ENCODE results near the gene ARHGAP6.

The ARHGAP6 gene

DNA sequence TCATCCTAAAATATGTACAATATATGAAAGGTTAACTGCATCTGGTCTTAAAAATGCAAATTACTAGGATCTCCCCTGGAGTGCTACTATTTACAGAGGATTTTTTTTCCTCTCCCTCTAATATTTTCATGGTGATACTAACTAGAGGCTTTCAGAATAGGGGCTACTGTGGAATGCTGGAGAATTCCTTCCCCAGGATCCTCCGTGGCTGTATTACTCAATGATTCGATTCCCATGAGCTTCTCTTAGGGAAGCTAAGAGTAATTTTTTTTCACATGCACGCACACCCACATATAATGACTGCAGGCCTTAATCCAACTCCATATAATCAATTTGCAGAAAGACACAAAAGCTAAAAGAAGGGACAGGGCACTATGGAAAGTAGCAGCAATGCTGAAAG lies 184.7 kb downstream of the ARHGAP6 start:
- TF ChIP-seq, protein P1, sequence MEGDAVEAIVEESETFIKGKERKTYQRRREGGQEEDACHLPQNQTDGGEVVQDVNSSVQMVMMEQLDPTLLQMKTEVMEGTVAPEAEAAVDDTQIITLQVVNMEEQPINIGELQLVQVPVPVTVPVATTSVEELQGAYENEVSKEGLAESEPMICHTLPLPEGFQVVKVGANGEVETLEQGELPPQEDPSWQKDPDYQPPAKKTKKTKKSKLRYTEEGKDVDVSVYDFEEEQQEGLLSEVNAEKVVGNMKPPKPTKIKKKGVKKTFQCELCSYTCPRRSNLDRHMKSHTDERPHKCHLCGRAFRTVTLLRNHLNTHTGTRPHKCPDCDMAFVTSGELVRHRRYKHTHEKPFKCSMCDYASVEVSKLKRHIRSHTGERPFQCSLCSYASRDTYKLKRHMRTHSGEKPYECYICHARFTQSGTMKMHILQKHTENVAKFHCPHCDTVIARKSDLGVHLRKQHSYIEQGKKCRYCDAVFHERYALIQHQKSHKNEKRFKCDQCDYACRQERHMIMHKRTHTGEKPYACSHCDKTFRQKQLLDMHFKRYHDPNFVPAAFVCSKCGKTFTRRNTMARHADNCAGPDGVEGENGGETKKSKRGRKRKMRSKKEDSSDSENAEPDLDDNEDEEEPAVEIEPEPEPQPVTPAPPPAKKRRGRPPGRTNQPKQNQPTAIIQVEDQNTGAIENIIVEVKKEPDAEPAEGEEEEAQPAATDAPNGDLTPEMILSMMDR (IDR thresholded peaks at IDR 0.05; ENCODE audit: extremely low read depth, missing control alignments) = no peak
- DNase-seq (ENCODE audit: low spot score) = no peak

DNA sequence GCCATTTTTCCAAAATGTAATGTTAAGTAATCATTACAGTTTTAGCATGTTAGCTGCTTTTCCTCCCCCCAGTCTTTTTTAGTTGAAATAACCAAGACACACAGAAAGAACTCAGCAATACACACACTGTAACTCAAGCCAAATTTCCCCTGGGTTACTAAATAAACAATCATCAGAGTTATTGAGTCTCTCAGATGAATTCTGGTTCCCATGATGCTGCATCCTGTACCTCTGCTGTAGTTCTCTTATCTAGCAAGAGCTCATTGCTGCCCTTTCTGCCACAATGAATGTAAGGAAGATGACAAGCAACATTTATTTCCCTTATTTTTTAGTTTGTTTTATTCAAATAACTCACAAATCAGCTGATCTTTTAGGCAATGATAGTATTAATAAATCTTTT lies 185.1 kb downstream of the ARHGAP6 start:
- no peak for DNase-seq (ENCODE audit: low spot score)
- TF ChIP-seq, protein P1 (IDR thresholded peaks at IDR 0.05; ENCODE audit: extremely low read depth, missing control alignments) = no peak

DNA sequence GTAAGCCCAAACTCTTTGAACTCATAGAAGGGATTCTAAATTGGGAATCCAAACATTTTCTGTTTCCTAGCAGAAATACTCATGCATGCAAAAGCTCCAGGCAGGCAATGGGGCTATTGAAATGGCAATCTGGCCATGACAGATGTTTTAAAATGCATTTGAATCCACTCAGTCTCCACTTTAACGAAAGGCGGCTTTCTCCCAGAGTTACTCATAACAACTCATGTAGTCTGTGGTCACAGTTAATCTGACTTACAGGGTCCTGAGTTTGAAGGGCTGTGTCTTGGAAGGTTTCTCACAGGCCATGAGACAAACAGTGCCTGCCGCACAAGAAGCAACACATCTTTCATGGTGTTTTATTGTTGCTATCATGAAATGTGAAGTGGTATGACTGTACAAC lies 186.8 kb downstream of the ARHGAP6 start:
- DNase-seq (ENCODE audit: low spot score) = no peak
- TF ChIP-seq, protein P1 (IDR thresholded peaks at IDR 0.05; ENCODE audit: extremely low read depth, missing control alignments) = no peak

DNA sequence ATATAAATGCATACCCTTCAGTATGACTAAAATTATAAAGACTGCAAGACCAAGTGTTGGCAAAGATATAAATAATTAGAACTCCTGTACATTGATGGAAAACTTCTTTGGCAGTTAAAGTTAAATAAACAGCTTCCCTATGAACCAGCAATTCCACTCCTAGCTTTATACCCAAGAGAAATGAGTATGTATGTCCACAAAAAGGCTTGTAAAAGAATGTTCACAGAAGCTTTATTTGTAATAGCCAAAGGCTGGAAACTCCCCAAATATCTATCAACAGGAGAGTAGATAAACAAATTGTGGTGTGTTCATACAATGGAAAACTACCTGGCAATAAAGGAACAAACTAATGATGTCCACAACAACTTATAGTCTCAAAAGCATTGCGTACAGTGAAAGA lies 187.7 kb downstream of the ARHGAP6 start:
- TF ChIP-seq, protein P1 (IDR thresholded peaks at IDR 0.05; ENCODE audit: extremely low read depth, missing control alignments) = no peak
- DNase-seq (ENCODE audit: low spot score) = no peak

DNA sequence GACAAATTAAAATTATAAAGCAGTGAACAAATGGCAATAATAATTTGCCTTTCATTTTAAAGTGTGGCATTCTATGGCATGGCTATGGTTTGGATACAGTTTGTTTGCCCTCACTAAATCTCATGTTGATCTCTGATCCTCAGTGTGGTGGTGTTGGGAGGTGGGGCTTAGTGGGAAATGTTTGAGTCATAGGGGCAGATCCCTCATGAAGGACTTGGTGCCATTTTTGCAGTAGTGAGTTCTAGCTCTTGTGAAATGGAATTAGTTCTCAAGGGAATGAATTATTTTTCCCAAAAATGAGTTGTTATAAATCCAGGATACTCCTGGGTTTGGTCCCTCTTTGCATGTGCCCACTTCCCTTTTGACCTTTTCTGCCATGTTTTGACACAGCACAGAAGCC lies 191.1 kb downstream of the ARHGAP6 start:
- TF ChIP-seq, protein P1 (IDR thresholded peaks at IDR 0.05; ENCODE audit: extremely low read depth, missing control alignments) = no peak
- DNase-seq (ENCODE audit: low spot score) = no peak

DNA sequence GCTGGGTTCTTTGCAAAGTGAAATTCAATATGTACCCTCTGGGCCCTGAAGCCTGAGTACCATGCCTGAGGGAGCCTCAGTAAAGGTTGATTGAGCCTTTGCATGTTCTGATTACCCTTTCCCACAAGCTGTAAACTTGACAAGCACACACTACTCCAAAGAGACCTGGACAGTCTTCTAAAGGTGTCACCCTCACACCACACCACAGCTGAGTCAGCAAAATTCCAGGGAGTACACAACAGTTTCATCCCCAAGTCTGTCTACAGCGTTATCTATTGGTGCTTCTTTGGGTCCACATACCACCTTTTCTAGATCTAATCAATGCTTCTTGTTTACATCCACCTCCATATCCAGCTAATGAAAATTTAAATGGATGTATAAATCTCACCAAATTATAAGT lies 191.7 kb downstream of the ARHGAP6 start:
- DNase-seq (ENCODE audit: low spot score) = no peak
- TF ChIP-seq, protein P1 (IDR thresholded peaks at IDR 0.05; ENCODE audit: extremely low read depth, missing control alignments) = no peak

DNA sequence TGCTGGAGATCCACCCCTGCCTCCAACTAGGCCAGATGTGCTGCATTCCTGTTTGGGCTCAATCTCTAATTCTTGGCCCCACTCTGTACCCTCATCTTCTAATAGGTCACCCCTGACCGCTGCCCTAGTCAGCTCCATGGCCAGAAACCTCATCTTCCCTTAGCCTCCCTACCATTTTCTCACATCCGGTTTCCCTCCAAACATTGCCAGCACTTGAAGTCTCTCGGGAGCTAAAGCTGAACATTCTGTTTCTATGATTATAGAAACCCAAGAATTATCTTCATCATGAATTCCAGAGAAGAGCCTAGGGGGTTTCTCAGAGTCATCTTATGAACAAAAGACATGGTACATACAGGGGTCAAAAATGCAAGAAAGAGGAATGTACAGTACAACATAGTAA lies 192.8 kb downstream of the ARHGAP6 start:
- no peak for DNase-seq (ENCODE audit: low spot score)
- TF ChIP-seq, protein P1 (IDR thresholded peaks at IDR 0.05; ENCODE audit: extremely low read depth, missing control alignments) = no peak
